ENCODE measurements around the gene MYO9A.

DNA sequence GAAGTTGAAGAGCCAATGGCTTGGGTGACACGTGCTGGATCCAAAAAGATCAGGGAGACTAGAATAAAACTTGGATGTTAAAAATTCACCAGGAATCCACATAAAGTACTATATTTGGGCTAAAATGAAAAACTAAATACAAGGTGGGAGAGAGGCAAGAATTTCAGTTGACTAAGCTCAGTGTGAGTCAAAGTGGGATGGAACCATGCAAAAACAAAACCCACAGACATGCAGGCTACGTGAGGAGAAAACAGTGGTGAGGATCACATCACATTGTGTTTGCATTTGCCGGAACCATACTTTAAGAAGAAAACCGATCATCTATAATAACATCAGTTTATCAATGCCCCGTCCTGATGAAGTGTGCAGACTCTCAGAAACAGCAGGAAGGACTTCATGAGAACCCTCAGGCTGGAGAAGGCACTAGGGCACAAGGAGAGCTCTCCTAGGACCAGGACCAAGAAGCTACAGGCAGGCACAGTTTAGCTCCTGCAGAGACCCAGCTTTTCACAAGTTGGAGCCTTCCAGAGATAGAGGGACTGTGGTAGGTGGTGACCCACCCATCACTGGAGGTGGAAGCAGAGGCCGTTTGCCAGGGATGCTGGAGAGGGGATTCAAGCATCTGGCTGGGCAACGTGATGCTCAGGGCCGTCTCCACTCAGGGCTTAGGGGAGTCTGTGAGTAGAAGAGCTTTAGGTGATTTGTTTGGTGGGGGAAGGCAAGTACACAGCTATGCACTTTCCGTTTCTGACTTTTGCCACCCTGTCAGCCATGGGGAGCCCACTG lies 336.6 kb downstream of the MYO9A start:
- TF ChIP-seq, protein P1, sequence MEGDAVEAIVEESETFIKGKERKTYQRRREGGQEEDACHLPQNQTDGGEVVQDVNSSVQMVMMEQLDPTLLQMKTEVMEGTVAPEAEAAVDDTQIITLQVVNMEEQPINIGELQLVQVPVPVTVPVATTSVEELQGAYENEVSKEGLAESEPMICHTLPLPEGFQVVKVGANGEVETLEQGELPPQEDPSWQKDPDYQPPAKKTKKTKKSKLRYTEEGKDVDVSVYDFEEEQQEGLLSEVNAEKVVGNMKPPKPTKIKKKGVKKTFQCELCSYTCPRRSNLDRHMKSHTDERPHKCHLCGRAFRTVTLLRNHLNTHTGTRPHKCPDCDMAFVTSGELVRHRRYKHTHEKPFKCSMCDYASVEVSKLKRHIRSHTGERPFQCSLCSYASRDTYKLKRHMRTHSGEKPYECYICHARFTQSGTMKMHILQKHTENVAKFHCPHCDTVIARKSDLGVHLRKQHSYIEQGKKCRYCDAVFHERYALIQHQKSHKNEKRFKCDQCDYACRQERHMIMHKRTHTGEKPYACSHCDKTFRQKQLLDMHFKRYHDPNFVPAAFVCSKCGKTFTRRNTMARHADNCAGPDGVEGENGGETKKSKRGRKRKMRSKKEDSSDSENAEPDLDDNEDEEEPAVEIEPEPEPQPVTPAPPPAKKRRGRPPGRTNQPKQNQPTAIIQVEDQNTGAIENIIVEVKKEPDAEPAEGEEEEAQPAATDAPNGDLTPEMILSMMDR (IDR thresholded peaks at IDR 0.05; ENCODE audit: poor library complexity) = no peak
- TF ChIP-seq EZH2 (IDR thresholded peaks at IDR 0.05; ENCODE audit: borderline replicate concordance) (no peak), EZH2phosphoT487 (IDR thresholded peaks at IDR 0.05; ENCODE audit: low read depth, severe bottlenecking, unreplicated experiment) (no peak)

All from hepatocyte (in vitro differentiated cells).